ENCODE data around the gene ARID5B. TPM values are rescaled to one million over a fixed set of nuclear protein-coding genes. Genes with fewer than 3 reads are reported as not detected.

ARID5B gene
- total and polyA plus RNA-seq, 2 donors (not counting 3 experiments of a cell fraction or from before 2014, with no cell fraction given): 5.6 to 8.9 TPM

DNA sequence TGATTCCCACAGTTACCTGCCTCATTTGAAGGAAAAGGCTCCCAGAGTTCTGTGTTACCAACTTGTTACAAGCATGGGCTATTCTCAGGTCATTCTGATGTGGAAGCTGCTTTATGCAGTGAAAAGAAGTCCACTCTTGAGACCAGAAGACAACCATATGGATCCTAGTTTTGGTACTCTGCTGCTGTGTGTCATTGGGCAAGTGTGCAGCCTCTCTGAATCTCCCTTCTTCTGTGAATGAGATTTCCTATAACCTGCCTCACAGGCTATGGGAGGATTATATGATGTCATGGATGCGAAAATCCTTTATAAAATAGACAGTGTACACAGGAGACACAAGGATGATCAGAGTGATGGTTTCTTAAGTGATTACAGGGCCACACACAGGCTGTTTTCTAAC lies 166.1 kb downstream of the ARID5B start:
- Histone ChIP-seq H3K36me3 (ENCODE audit: control insufficient read depth in 2 of 2, extremely low read depth in 1 of 2, insufficient read depth in 2 of 2, low read length in 2 of 2) (peaks cover 0 to 9% of the 10 kb centered on the region in 2 experiments), H3K4me3 (replicated peaks in 1 of 3; ENCODE audit: insufficient read depth in 1 of 3, low read depth in 1 of 3, low read length in 3 of 3) (no peak overlapping the region), H2AFZ (ENCODE audit: low read depth, low read length) (no peak overlapping the region), H3K79me2 (ENCODE audit: control insufficient read depth, insufficient read depth, low read length) (no peaks in the 10 kb centered on the region), H3K9ac (replicated peaks; ENCODE audit: extremely low read depth, insufficient read depth, low read length) (no peak overlapping the region), H3K9me3 (replicated peaks; ENCODE audit: control insufficient read depth, insufficient read depth, low read length) (no peaks in the 10 kb centered on the region), H3K9me1 (replicated peaks; ENCODE audit: control insufficient read depth, extremely low read depth, insufficient read depth, low read length) (no peaks in the 10 kb centered on the region), H3K4me1 (ENCODE audit: control insufficient read depth, extremely low read depth, insufficient read depth, low read length) (peaks cover 3% of the 10 kb centered on the region), H3K27me3 (ENCODE audit: control insufficient read depth in 2 of 2, insufficient read depth in 2 of 2, low read length in 2 of 2) (no peaks in the 10 kb centered on the region), H3K27ac (ENCODE audit: insufficient read depth, low read depth, low read length) (no peak overlapping the region), H4K20me1 (replicated peaks; ENCODE audit: control insufficient read depth, extremely low read depth, insufficient read depth, low read length) (no peaks in the 10 kb centered on the region), H3K4me2 (ENCODE audit: insufficient read depth, low read length) (no peak overlapping the region)
- BruUV-seq (replicated peaks): no TSS peak
- FAIRE-seq (no peak), DNase-seq (ENCODE audit: low read depth, low spot score) (no peak)
- dilution Hi-C loops (cut with MboI; ENCODE audit: extremely low pct_ligation_motif_present, low sequenced_read_pairs): no loop called here
- TF ChIP-seq, protein P1, sequence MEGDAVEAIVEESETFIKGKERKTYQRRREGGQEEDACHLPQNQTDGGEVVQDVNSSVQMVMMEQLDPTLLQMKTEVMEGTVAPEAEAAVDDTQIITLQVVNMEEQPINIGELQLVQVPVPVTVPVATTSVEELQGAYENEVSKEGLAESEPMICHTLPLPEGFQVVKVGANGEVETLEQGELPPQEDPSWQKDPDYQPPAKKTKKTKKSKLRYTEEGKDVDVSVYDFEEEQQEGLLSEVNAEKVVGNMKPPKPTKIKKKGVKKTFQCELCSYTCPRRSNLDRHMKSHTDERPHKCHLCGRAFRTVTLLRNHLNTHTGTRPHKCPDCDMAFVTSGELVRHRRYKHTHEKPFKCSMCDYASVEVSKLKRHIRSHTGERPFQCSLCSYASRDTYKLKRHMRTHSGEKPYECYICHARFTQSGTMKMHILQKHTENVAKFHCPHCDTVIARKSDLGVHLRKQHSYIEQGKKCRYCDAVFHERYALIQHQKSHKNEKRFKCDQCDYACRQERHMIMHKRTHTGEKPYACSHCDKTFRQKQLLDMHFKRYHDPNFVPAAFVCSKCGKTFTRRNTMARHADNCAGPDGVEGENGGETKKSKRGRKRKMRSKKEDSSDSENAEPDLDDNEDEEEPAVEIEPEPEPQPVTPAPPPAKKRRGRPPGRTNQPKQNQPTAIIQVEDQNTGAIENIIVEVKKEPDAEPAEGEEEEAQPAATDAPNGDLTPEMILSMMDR (IDR thresholded peaks at IDR 0.05; ENCODE audit: extremely low read depth in 1 of 2, insufficient read depth in 1 of 2, low read depth in 1 of 2, low read length in 2 of 2): no peak
- TF ChIP-seq JUN (IDR thresholded peaks at IDR 0.05; ENCODE audit: borderline replicate concordance, insufficient read depth, insufficient read length, low read depth): no peak
- TF ChIP-seq EZH2 (IDR thresholded peaks at IDR 0.05; ENCODE audit: borderline replicate concordance, low read depth, low read length, severe bottlenecking): no peak
- no peak for TF ChIP-seq POLR2AphosphoS5 (IDR thresholded peaks at IDR 0.05; ENCODE audit: insufficient read depth, low read depth, low read length)
- no peak for TF ChIP-seq MAX (IDR thresholded peaks at IDR 0.05; ENCODE audit: insufficient read depth, insufficient read length)
- no peak for TF ChIP-seq POLR2A (IDR thresholded peaks at IDR 0.05; ENCODE audit: low read depth, low read length)
- TF ChIP-seq FOS (IDR thresholded peaks at IDR 0.05; ENCODE audit: borderline replicate concordance, insufficient read depth, low read length): no peak
- TF ChIP-seq GATA2 (IDR thresholded peaks at IDR 0.05; ENCODE audit: insufficient read depth, insufficient read length, low read depth, low read length): no peak
- no peak for TF ChIP-seq MYC (IDR thresholded peaks at IDR 0.05; ENCODE audit: low read depth, low read length)
- intact Hi-C loops (cut with micrococcal nuclease): no loop called here
- POLR2A ChIA-PET: no interaction called here
- CTCF ChIA-PET: no interaction called here

Data from endothelial cell of umbilical vein (primary cell).